ENCODE measurements around the gene URI1.

- TF ChIP-seq POLR2AphosphoS5 (IDR thresholded peaks at IDR 0.05; ENCODE audit: low read depth, low read length) (no peak), CTCF (IDR thresholded peaks at IDR 0.05) (no peak)
Measured at GRCh38 chr19:29956855-29957254, 14.8 kb downstream of the URI1 start.
